Mucosa of gallbladder (tissue), 1 donor: ENCODE data around the gene LRRC45. TPM values are rescaled to one million over a fixed set of nuclear protein-coding genes. Genes with fewer than 3 reads are reported as not detected.
"Not testable (repeated sequence)": the region's sequence is repeated elsewhere in the genome, so short reads cannot be mapped to it uniquely, and the experiment has no call there.

Source experiments
- DNase-seq: peaks from one replicate; pipeline ENCODE4 v3.0.0-alpha.2; 2020; ENCODE audit warnings: low spot score
- total RNA-seq: library from RNA; stranded (reverse); gene quantifications from one replicate; pipeline ENCODE4 v1.2.1, GENCODE V29; 2021
- donor health status: DM: no; HTN: no; CAD: no.

The LRRC45 gene
- 26.4 TPM for total RNA-seq

- DNase-seq, result peak; percentile 100
Measured at GRCh38 chr17:82022981-82023446, at the start of gene LRRC45. Gene LRRC45, plus strand, starts transcription at chr17:82023305. Its CDS starts 339 bp downstream, at chr17:82023644.

- no peak for DNase-seq
Measured at GRCh38 chr17:81973432-81973831, 49.7 kb upstream of the LRRC45 start.

GRCh38 chr17:81976332-81977210 lies 46.5 kb upstream of the LRRC45 start:
- DNase-seq, result no peak

GRCh38 chr17:81977211-81977808 lies 45.8 kb upstream of the LRRC45 start, which contains the start of gene ASPSCR1:
Gene ASPSCR1, plus strand, starts transcription at chr17:81977629. Its CDS starts 18 bp downstream, at chr17:81977647.
- peak; percentile 92 for DNase-seq

GRCh38 chr17:81978524-81979298 lies 44.4 kb upstream of the LRRC45 start:
- DNase-seq, result no peak

GRCh38 chr17:81980122-81980521 lies 43.0 kb upstream of the LRRC45 start:
- no peak for DNase-seq

GRCh38 chr17:81980707-81981343 lies 42.3 kb upstream of the LRRC45 start:
- DNase-seq, result no peak

GRCh38 chr17:81981511-81981910 lies 41.6 kb upstream of the LRRC45 start:
- DNase-seq, result not testable (repeated sequence)

GRCh38 chr17:81983011-81983638 lies 40.0 kb upstream of the LRRC45 start:
- DNase-seq, result no peak

GRCh38 chr17:81983639-81984373 lies 39.3 kb upstream of the LRRC45 start:
- no peak for DNase-seq

- DNase-seq, result no peak
Measured at GRCh38 chr17:81984773-81985410, 38.2 kb upstream of the LRRC45 start.

GRCh38 chr17:81986606-81987005 lies 36.5 kb upstream of the LRRC45 start:
- DNase-seq, result no peak

GRCh38 chr17:81987161-81987770 lies 35.8 kb upstream of the LRRC45 start:
- DNase-seq, result no peak

GRCh38 chr17:81990836-81991683 lies 32.0 kb upstream of the LRRC45 start:
- no peak for DNase-seq

GRCh38 chr17:81991684-81992305 lies 31.3 kb upstream of the LRRC45 start:
- DNase-seq, result peak; percentile 79

- no peak for DNase-seq
Measured at GRCh38 chr17:81992306-81993102, 30.6 kb upstream of the LRRC45 start.
